Activated T-cell treated with anti-CD3 and anti-CD28 coated beads, Interleukin-2, amount 50 U/mL, for 1 hour (primary cell): ENCODE results near the gene MAPK12.
"Not testable (repeated sequence)": the region's sequence is repeated elsewhere in the genome, so short reads cannot be mapped to it uniquely, and the experiment has no call there.

Source experiments
- DNase-seq: peaks from one replicate; pipeline ENCODE4 v3.0.0-alpha.2; 2020

The MAPK12 gene

DNA sequence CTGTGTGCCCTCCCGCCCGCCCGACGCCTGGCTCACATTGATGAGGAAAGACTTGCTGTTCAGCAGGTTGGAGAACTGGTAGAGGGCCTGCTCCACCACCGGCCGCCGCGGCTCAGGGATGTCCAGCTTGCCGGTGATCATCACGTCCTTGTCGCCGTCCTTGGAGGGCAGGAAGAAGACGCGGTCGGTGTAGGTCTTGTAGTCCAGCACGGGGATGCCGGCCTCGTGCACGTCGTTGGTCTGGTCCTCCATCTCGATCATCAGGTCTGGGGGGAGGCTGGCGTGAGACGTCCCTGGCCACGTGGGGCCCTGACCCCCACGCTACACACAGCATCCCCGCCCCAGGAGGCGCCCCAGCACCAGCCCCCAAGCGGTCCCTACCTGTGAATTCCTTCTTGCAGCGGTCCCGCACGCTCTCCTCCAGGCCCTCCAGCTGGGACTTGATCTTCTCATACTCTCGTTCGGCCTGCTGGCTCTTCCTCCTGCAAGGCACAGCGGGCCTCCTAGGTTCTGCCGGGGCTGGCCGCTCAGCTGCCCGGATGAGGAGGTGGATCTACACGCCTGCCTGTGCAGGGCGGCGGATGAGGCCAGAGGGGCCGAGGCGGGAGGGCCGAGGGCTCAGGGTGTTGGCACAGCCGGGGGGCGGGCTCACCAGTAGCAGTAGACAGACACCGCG lies 19.4 kb upstream of the MAPK12 start:
- DNase-seq, result no peak

DNA sequence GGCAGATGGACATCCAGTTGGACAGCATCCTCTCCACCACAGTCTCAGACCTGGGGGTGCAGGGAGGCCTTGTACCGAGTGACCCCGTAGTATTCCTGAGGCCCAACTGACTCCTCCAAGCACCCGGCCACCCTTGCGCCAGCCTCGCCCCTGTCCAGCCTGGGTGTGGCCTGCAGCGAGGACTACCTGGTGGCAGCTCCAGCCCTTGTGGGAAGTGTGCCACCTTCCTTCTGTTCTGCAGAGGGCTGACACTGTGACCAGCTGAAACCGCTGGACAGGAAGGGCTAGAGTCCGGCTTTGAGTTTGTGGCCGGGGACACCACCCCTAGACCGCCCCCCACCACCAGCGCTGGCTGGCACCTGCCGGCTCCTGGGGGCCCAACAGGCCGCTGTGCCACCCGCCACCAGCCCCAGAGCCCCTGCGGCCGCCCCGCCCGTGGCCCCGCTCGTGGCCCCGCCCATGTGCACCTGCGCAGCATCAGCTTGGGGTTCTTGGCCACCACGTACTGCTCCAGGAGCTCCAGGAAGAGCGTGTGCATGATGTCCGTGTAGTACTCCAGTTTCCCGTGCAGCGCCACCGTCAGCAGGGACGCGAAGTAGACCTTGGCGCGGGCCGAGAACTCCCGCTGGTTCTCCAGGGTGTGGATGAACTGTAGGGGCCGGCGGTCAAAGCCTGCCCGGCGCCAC lies 18.7 kb upstream of the MAPK12 start:
- no peak for DNase-seq

DNA sequence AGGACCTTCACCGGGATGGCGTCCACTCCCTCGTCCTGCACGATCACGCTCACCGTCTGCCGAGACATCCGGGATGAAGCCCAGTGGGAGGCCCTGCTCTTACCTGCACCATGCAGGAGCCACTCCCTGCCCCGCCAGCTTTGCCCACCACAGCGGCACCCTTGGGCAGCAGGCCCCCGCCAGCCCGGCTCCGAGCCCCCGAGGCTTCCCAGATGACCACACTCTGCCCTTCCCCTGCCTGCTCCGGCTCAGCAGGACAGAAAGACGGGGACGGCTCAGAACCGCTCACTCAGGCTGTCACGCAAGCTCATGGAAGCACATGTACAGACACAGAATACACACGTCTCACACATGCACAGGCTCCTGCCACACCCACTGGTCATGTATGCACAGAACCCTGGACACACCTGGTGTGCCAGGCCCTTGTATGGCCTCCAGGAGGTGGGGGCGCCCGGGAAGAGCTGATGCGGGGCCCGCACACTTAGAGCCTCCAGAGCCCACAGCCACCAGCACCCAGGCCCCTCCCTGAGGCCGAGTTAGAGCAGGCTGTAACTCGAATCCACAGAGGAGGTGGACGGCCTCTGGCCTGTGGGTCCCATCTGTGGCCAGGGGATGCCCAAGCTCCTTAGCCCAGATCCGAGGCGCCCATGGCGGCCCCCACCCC lies 17.6 kb upstream of the MAPK12 start:
- DNase-seq, result no peak

DNA sequence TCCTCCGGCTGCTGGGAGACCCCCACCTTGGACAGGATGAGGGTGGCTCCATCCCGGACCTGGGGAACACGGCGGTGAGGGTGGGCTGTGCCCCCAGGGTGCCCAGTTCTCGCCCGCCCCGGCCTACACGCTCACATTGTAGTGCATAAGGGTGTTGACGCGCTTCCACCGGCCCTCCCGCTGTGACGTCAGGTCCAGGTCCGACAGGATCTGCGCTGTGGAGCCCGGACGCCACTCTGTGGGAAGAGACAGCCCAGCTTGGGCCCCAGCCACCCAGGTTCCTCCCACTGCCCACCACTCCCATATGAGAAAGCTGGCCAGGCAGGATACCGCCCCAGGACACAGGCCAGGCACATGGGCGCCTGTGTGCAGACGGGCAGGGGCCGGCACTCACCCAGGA lies 17.0 kb upstream of the MAPK12 start:
- no peak for DNase-seq

DNA sequence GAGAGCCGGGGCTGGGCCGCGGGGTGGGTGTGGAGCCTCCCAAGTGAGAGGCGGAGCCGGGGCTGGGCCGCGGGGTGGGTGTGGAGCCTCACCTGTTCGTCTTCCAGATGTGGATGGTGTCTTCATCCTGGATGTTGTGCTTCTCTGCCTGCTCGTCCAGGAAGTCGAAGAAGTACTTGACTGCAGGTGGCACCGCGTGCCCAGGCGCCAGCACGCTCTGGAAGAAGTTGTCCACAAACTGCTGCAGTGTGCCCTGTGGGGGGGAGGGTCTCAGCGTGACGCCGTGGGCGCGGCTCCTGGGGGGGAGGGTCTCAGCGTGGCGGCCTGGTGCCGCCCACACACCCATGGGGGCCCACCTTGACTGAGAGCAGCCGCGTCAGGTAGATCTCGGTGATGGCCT lies 16.3 kb upstream of the MAPK12 start:
- DNase-seq, result no peak

DNA sequence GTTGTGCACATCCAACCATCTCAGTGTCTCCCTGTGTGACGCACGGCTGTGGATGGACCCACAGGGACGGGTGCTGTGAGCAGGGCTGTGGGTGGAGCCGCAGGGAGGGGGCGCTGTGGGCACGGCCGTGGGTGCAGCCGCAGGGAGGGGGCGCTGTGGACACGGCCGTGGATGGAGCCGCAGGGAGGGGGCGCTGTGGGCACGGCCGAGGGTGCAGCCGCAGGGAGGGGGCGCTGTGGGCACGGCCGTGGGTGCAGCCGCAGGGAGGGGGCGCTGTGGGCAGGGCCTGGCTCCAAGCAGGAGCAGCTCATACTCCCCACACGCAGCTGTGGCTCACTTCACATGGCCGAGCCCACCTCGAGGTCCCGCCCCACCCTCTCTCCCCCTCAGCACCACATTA lies 14.7 kb upstream of the MAPK12 start:
- DNase-seq, result peak; percentile 22

DNA sequence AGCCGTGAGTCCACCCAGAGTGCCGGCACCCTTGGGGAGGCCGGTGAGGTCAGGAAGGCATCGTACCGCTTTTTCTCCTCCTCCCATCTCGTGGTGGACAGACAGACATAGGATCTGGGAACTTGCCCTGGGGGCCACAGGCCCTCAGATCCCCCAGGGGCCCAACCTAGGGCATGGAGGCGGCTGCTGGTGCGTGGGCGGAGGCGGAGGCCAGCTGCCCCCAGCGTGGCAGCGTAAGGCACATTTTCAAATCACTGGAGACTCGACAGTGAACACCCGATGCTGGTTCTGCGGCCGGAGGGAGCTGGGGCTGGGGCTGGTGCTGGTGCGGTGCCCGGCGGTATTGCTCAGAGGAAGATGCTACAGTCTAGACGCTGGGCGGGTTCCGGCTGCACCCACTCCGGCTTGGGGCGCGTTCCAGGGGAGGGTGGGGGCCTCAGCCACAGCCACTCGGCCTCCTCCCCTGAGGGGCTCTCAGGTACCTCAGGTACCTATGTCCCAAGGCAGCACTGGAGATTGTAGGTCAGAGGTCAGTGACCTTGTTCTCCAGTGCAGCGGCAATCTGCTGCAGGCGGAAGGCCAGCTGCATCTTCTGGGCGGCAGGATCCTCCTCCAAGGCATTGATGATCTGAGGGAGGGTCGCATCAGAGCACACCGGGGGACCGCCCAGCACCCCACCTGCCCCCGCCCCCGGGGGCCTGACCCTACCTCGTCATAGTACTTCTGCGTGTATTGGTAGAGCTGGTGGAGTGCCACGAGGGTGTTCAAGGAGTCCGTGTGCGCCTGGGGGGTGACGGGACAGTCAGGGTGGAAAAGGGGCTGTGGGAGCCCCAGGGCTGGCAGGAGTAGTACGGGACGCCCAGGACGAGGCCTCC lies 13.9 kb upstream of the MAPK12 start:
- no peak for DNase-seq

DNA sequence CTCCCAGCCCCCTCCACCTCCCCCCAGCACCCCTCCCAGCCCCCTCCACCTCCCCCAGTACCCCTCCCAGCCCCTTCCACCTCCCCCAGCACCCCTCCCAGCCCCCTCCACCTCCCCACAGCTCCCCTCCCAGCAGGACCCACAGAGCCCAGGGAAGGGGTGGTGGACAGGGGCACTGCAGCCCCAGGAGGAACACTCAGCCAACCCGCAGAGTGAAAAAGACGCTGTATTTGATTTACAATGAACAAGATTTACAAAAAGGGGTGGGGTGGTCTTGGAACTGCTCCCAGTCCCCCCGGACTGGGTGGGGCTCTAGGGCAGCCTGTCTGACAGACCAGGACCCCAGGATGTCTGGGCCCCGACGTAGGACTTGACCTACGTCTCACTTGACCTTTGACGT lies 13.3 kb upstream of the MAPK12 start:
- DNase-seq, result no peak

DNA sequence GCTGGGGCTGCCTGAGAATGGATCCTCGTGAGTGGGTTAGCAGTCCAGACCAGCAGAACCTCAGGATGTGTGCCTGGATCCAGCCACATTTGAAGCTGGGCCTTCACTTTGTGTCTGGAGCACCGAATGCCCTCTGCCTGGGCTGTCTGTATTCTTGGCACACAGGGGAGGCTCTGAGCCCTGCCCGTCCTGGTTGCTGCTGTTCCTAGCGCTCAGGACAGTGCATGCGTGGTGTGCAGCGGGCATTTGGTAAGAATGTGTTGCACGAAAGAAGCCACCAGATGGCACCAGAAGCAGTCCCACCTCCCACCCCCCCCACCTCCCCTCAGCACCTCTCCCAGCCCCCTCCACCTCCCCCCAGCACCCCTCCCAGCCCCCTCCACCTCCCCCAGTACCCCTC lies 12.8 kb upstream of the MAPK12 start:
- peak; percentile 40 for DNase-seq

DNA sequence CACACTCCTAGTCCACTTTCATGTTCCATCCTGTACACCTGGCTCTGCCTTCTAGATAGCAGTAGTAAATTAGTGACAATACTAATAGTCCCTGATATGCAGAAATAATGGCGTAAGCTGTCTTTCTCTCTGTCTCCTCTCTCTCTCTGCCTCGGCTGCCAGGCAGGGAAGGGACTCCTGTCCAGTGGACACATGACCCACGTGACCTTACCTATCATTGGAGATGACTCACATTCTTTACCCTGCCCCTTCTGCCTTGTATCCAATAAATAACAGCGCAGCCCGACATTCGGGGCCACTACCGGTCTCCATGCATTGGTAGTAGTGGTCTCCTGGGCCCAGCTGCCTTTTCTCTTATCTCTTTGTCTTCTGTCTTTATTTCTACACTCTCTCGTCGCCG lies 12.3 kb upstream of the MAPK12 start:
- DNase-seq, result not testable (repeated sequence)

DNA sequence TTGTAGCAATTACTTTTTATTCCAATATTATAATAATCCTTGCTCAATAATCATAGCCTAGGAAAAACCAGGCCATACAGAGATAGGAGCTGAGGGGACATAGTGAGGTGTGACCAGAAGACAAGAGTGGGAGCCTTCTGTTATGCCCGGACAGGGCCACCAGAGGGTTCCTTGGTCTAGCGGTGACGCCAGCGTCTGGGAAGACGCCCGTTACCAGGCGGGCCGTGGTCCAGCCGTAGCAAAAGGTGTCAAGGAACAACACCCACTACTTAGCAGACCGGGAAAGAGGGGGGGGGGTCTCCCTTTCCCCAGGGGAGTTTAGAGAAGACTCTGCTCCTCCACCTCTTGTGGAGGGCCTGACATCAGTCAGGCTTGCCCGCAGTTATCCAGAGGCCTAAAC lies 11.9 kb upstream of the MAPK12 start:
- DNase-seq, result not testable (repeated sequence)

DNA sequence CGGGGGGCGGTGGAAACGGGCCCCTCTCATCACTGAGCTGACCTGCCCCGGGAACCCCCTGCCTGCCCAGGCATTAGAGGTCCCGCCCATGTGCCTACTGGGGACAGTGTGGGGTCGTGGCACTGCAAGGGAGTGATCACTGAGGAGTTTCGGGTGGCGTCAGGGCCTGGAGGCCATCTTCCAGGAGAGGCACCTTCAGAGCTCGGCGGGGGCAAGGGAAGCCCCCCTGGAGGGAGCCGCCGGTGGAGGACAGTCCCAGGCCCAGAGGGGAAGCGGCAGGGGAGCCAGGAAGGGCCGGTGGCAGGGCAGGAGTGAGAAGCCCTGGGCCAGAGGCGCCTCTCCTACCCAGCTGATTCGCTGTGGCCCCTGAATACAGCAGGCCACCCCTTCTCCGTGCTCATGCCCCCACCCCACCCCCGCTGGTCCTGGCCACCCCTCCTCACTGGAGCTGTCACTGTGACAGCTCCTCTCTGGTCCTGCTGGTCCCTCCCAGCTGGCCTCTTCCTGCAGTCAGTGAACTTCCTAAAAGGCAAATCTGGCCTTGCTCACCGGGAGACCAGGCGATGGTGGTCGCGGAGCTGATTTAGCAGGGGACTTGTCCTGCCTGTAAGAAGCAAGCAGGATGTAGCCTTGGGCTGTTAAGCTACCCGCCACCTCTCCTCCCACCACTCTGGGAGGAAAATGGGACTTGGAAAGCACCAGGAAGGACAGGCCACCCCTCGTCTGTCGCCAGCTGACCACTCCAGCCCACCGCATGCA lies 10.7 kb upstream of the MAPK12 start:
- no peak for DNase-seq

DNA sequence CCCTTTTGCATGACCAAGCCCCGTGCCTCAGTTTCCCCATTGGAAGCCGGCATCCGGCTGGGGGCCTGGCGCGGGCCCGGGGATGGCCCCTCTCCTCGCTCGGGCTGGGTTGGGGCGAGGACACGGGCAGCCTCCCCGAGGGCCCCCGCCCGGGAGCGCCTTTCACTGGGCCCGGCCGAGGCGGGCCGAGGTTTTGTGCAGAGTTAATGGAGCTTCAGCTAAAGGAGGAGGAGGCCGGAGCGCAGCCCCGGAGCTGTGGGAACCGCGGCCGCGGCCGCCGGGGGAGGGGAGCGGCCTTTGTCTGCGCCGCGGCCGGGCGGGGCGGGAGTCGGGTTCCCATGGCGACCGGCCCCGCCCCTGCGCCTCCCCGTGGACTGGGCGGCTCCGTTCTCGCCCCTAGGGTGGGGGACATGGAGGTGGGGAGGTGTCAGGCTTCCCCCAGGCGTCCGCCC lies 10.1 kb upstream of the MAPK12 start:
- DNase-seq, result peak; percentile 64

DNA sequence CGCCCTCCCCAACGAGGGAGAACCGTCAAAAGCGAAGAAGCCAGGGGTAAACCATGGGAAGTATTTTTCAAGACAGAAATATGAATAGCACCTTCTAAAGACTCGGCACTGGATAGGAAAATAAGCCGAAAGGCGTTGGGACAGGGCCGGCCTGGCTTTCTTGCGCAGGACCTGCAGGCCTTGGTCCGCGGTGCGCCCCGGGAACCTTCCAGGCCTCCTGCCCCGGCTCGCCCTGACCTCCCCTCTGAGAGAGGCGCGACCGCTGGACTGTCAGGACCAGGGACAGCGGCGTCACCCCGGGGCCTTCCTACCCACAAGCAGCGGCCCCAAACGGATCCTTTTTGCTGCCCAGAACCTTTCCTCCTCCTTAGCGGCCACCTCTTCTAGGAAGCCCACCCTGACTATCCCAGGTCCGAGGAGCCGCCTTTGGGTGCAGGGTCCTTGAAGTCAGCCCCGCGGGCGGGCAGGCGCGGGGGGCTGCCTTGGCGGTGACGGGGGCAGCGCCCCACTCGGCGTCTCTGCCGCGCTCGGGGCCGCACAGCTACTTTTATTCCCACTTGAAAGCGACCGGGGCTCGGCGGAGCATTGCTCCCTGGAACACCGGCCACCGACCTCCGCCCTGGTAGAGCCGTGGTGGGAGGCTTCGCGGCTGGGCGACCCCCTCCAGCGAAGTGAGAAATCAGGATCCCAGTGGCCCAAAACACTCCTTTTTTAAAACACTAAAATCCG lies 9.3 kb upstream of the MAPK12 start:
- peak; percentile 80 for DNase-seq

DNA sequence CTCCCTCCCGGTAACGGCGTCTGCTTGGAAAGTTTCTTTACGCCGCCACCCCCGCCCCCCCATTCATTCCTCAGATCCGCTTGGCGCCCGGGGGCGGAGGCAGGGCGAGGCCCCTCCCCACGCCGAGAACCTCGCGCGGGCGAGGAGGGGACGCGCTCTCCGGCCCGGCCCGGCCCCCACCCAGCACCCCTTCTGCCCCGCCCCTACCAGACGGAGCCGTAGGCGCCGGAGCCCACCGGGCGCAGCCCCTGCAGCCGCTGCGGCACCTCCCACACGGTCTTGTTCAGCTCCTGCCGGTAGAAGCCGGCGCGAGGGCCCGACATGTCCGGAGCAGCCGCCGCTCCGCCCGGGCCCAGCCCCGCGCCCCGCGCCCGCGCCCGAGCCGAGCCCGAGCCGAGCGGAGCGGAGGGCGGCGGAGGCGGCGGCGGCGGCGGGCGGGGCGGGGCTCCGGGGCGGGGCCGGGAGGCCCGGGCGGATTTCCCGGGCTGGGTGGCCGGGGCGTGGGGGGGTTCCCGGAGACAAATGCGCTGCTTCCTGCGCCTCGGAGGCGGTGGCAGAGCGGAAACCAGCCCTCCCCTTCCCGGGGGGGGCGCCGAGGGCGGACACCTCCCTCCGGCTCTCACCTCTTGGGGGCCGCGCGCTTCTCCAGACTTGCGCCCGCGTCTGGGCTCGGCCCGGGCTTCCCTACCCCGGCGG lies 8.6 kb upstream of the MAPK12 start, which contains the start of gene MAPK11:
TSS of gene MAPK11 (minus strand) at position 411 of the 696 bp plus-strand sequence. CDS start at position 323, 88 bp downstream.
- DNase-seq, result peak; percentile 70

DNA sequence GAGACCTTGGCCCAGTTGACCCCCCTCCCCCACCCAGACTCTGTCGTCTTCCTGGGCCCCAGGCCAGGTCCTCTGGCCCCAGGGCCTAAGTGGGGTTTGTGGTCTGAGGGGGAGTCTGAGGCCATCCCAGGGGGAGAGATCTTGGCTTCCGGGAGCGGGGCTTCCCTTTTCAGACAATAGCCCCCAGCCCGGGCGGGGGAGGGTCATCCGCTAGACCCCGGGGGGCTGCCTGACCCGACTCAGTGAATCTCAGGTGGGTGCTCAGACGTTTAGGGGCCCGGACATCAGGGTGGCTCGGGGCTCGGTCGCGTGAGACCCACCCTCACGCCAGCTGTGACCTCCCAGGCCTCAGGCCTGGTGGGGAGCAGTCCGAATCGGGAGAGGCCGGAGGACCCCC lies 8.1 kb upstream of the MAPK12 start:
- no peak for DNase-seq

DNA sequence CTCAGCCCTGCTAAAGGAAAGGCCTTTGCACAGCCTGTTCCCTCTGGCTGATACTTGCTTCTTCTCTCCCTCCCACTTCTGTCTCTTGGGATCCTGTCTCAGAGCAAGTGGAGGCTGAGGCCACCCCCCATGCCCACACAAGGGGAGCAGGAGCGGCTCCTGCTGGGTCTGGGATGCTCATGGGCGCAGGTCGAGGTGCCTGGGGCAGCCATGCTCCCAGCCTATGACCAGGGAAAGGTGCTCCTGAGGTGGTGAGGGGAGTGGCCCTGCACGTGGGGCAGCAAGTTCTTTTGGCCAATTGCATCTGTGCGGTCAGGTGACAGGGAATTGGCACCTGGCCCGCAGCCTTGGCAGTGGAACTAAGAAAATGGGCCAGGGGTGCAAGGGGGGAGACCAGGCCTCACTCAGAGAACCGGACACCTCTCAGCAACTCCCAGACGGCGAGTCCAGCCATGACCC lies 7.2 kb upstream of the MAPK12 start:
- DNase-seq, result no peak

DNA sequence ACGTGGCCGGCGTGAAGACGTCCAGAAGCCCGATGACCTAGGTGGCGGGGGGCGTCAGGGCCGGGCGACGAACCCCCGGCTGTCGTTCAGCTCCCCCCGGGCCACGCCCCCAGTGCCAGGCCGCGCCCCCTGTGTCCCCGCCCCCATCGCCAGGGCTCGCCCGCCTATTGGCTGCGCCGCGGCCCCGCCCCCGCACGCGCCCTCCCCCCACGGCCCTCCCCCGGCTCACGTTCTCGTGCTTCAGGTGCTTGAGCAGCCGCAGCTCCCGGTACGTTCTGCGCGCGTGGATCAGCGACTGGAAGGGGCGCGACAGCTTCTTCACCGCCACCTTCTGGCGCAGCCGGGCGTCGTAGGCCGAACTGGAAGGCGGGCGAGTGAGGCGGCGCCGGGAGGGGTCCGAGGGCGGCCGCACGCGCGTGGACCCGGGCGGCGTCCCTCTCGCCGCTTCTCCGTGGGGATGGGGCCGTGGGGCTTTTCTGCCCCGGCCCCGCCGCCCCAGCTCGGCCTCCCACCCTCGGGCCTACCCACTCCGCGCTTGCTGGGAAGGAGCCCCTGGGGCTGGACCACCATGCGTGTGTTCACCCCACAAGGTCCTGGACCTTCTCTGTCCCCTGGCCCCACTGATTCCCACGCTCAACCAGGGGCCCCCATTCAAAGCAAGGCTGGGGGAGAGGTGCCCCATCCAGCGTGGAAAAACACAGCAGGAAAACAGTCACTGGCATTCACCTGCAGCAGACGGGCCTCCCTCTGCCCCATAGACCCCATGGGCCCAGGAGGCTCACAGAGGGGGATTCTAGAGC lies 6.3 kb upstream of the MAPK12 start:
- peak; percentile 60 for DNase-seq

DNA sequence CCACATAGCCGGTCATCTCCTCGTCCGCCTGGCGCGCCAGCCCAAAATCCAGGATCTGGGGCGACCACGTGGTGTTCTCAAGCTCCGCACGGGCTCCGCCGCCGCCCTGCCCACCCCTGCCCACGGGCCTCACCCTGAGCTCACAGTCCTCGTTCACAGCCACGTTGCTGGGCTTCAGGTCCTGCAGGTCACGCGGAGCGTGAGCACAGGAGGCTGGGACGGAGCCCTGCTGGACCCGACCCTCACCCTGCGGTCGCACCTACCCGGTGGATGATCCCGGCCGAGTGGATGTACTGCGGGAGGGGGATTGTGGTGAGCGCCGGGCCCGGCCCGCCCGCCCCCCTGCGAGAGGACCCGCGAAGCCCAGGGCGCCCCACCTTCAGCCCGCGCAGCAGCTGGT lies 5.5 kb upstream of the MAPK12 start:
- no peak for DNase-seq
